B cell (primary cell): Measurements from ENCODE around the gene DNAH8. TPM values are rescaled to one million over a fixed set of nuclear protein-coding genes. Genes with fewer than 3 reads are reported as not detected.
A peak's percentile ranks its signal among the peaks of the same experiment; 100 is the strongest.

Experiments
- ATAC-seq: fragments of 200-7000 bp; cut with Tn5 transposase; one replicate; pipeline ENCODE4 v1.10.0; 2021; ENCODE audit warnings: low read depth, mild to moderate bottlenecking, moderate number of reproducible peaks, moderate library complexity
- CTCF ChIA-PET: fragments of 350-600 bp; sonication (Branson Sonifier 250); formaldehyde crosslinking; loops from one replicate; lab custom pipeline; 2021; ENCODE audit warnings: antibody characterized with exemption, inconsistent platforms; lab: Charles Lee
- POLR2A ChIA-PET: fragments of 350-600 bp; sonication (Branson Sonifier 250); formaldehyde crosslinking; loops from one replicate; lab custom pipeline; 2021; ENCODE audit warnings: antibody characterized with exemption; lab: Charles Lee
- DNase-seq: peaks from one replicate; pipeline ENCODE4 v3.0.0; 2013
- H2AFZ ChIP-seq: 2 replicates; pipeline ENCODE4 v1.6.1; 2012; ENCODE audit warnings: mild to moderate bottlenecking, low read depth, low read length; ENCODE audit not compliant: insufficient read depth, poor library complexity, severe bottlenecking
- H3K27ac ChIP-seq, 2 donors: 1 replicate in 1 of 2; 2 replicates in 1 of 2; pipeline ENCODE4 v1.5.1; 2012 to 2013; ENCODE audit warnings: low read length in 2 of 2, mild to moderate bottlenecking in 2 of 2, moderate library complexity in 1 of 2
- H3K27me3 ChIP-seq, 4 experiments: fragments of 200-600 bp in 1 of 4; sonication (generic) in 1 of 4; replicated peaks in 1 of 4; 1 replicate in 2 of 4; 2 replicates in 2 of 4; pipeline versions ENCODE4 v1.6.1 to v1.7.0; 2013 to 2016; ENCODE audit warnings: low read length in 3 of 4, mild to moderate bottlenecking in 2 of 4, mixed read lengths in 1 of 4, moderate library complexity in 1 of 4; ENCODE audit not compliant: insufficient read depth in 4 of 4, control insufficient read depth in 3 of 4; ENCODE audit errors: control extremely low read depth in 1 of 4
- H3K36me3 ChIP-seq, 2 experiments: replicated peaks in 1 of 2; 1 replicate in 1 of 2; 2 replicates in 1 of 2; pipeline versions ENCODE4 v1.6.1 to v1.7.1; 2013; ENCODE audit warnings: low read length in 1 of 2; ENCODE audit not compliant: insufficient read depth in 2 of 2, control insufficient read depth in 1 of 2; ENCODE audit errors: control extremely low read depth in 1 of 2, extremely low read depth in 1 of 2
- H3K4me1 ChIP-seq, 2 donors: fragments of 200-600 bp in 1 of 2; sonication (generic) in 1 of 2; 1 replicate in 1 of 2; 2 replicates in 1 of 2; pipeline versions ENCODE4 v1.5.1 to v1.6.1; 2013 to 2017; ENCODE audit warnings: low read length in 2 of 2; ENCODE audit not compliant: control insufficient read depth in 2 of 2, insufficient read depth in 2 of 2
- H3K4me2 ChIP-seq: replicated peaks from 2 replicates; pipeline ENCODE3; 2012; ENCODE audit warnings: mild to moderate bottlenecking, low read depth, low read length; ENCODE audit not compliant: poor library complexity, severe bottlenecking
- H3K4me3 ChIP-seq, 5 experiments: fragments of 200-600 bp in 1 of 5; sonication (generic) in 1 of 5; 1 replicate in 3 of 5; 2 replicates in 2 of 5; pipeline versions ENCODE4 v1.5.1 to v1.7.0; 2011 to 2016; ENCODE audit warnings: low read length in 4 of 5, mild to moderate bottlenecking in 4 of 5, low read depth in 2 of 5, control low read depth in 1 of 5, moderate library complexity in 1 of 5; ENCODE audit not compliant: insufficient read depth in 1 of 5; ENCODE audit errors: control extremely low read depth in 1 of 5, extremely low read depth in 1 of 5
- H3K79me2 ChIP-seq: fragments of 200-600 bp; sonication (generic); one replicate; pipeline ENCODE4 v1.6.0; 2016; ENCODE audit warnings: low read length; ENCODE audit not compliant: control insufficient read depth, insufficient read depth
- H3K9ac ChIP-seq: fragments of 200-600 bp; sonication (generic); 2 replicates; pipeline ENCODE4 v1.6.1; 2017; ENCODE audit warnings: mild to moderate bottlenecking, low read length, moderate library complexity
- H3K9me3 ChIP-seq, 3 donors: one replicate each; pipeline versions ENCODE4 v1.6.1 to v1.7.1; 2013; ENCODE audit warnings: low read length in 2 of 3; ENCODE audit not compliant: control insufficient read depth in 2 of 3, insufficient read depth in 1 of 3; ENCODE audit errors: control extremely low read depth in 1 of 3
- H4K20me1 ChIP-seq: 2 replicates; pipeline ENCODE4 v1.6.0; 2012; ENCODE audit warnings: mild to moderate bottlenecking, low read length; ENCODE audit not compliant: insufficient read depth, control insufficient read depth, poor library complexity, severe bottlenecking
- H3K27ac Mint-ChIP-seq: one replicate; pipeline ENCODE4 v1.8.0; 2021; ENCODE audit warnings: mixed read lengths
- H3K27me3 Mint-ChIP-seq: one replicate; pipeline ENCODE4 v1.8.0; 2021; ENCODE audit warnings: mixed read lengths
- H3K4me1 Mint-ChIP-seq: one replicate; pipeline ENCODE4 v1.8.0; 2021; ENCODE audit warnings: mixed read lengths
- H3K4me3 Mint-ChIP-seq: one replicate; pipeline ENCODE4 v1.8.0; 2021; ENCODE audit warnings: mixed read lengths
- H3K9me3 Mint-ChIP-seq: one replicate; pipeline ENCODE4 v1.8.0; 2022; ENCODE audit warnings: mixed read lengths; ENCODE audit not compliant: insufficient read depth
- EZH2 ChIP-seq: IDR thresholded peaks from 2 replicates; pipeline ENCODE4 v1.6.1; 2012; ENCODE audit warnings: borderline replicate concordance, low read depth, mild to moderate bottlenecking, moderate library complexity, low read length; ENCODE audit not compliant: insufficient read depth, poor library complexity, severe bottlenecking
- WGBS: methylation state at CpG from one replicate; pipeline ENCODE4 v1.1.5; 2013; ENCODE audit warnings: missing lambda C conversion rate; ENCODE audit not compliant: insufficient coverage; 5-methylcytosine and 5-hydroxymethylcytosine counted together
- intact Hi-C: fragments of 100-400 bp; cut with micrococcal nuclease; formaldehyde crosslinking; loops from one replicate; pipeline ENCODE4 v1.10.0; 2022
- polyA plus RNA-seq: library from polyadenylated mRNA; depleted of rRNA; stranded (reverse); fragments of >200 nt; gene quantifications from 2 replicates; pipeline ENCODE4 v1.2.3, GENCODE V29; 2012
- total RNA-seq, 2 donors: library from RNA; stranded (reverse); fragments of 120-200 nt in 1 of 2; gene quantifications; 1 replicate in 1 of 2; 2 replicates in 1 of 2; pipeline versions ENCODE4 v1.2.3 to v1.2.4, GENCODE V29; 2013 to 2022
- TF ChIP-seq, protein P1 (sequence below): fragments of 200-600 bp; IDR thresholded peaks from one replicate; pipeline ENCODE4 v1.8.0; 2022; ENCODE audit warnings: antibody characterized with exemption, mild to moderate bottlenecking

The DNAH8 gene
- total and polyA plus RNA-seq, 2 donors (not counting 1 experiment from before 2014, with no cell fraction given): 0.69 to 1.1 TPM

DNA sequence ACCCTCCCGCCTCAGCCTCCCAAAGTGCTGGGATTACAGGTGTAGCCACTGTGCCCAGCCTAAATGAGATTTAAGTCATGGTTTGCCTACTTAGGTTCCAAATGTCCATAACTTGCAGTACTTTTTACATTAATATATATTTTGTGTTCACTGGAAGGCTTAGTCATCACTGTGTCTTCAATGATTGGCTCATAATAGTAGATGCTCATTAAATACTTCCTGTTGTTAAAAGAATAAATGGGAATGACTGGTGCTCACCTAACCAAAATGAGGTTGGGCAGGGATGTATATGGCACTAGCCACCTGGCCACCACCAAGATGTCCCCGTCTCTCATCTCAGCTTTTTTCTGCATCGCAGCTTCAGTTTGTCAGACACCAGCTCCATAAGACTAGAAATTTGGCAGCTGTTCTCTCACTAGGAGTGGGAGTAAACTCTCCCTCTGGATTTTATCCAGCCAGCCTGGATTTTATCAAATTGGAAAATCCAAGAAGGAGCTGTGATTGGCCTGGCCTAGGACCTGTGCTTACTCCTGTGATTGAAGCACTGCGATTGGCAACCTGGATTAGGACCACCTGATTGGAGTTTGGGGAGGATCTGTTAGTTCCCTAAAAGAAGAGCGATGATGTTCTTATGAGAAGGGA lies 11.0 kb upstream of the DNAH8 start:
- H3K27ac ChIP-seq: no peak overlapping the region
- H3K9ac ChIP-seq: no peak overlapping the region
- H3K27me3 ChIP-seq: peaks cover 0 to 6% (median 4%) of the 10 kb centered on the region in 4 experiments
- Mint-ChIP-seq H3K27ac (peak overlapping the region; percentile 32), H3K4me3 (no peak overlapping the region), H3K27me3 (peaks cover 15% of the 10 kb centered on the region), H3K9me3 (peaks cover 10% of the 10 kb centered on the region), H3K4me1 (peaks cover 13% of the 10 kb centered on the region)
- WGBS: 96% methylated on average over 2 of the region's 5 CpGs
- no peaks in the 10 kb centered on the region for H3K79me2 ChIP-seq
- peaks cover 3 to 5% of the 10 kb centered on the region in 2 donors for H3K4me1 ChIP-seq
- H4K20me1 ChIP-seq: no peaks in the 10 kb centered on the region
- no peak for DNase-seq
- TF ChIP-seq EZH2: no peak
- TF ChIP-seq, protein P1, sequence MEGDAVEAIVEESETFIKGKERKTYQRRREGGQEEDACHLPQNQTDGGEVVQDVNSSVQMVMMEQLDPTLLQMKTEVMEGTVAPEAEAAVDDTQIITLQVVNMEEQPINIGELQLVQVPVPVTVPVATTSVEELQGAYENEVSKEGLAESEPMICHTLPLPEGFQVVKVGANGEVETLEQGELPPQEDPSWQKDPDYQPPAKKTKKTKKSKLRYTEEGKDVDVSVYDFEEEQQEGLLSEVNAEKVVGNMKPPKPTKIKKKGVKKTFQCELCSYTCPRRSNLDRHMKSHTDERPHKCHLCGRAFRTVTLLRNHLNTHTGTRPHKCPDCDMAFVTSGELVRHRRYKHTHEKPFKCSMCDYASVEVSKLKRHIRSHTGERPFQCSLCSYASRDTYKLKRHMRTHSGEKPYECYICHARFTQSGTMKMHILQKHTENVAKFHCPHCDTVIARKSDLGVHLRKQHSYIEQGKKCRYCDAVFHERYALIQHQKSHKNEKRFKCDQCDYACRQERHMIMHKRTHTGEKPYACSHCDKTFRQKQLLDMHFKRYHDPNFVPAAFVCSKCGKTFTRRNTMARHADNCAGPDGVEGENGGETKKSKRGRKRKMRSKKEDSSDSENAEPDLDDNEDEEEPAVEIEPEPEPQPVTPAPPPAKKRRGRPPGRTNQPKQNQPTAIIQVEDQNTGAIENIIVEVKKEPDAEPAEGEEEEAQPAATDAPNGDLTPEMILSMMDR: no peak
- no peak overlapping the region for H2AFZ ChIP-seq
- no peak overlapping the region for H3K4me3 ChIP-seq
- no peaks in the 10 kb centered on the region for H3K36me3 ChIP-seq
- ChIA-PET POLR2A (no interaction called here), CTCF (no interaction called here)
- ATAC-seq: no peak
- peaks cover 0 to 12% (median 8%) of the 10 kb centered on the region in 3 donors for H3K9me3 ChIP-seq
- no peak overlapping the region for H3K4me2 ChIP-seq
- intact Hi-C loops: loop anchor here (1.0 to 5.0 kb wide), 5 partner anchors 15 to 1272 kb away; partner anchors contain the start of genes BTBD9, CMTR1 and ZFAND3

DNA sequence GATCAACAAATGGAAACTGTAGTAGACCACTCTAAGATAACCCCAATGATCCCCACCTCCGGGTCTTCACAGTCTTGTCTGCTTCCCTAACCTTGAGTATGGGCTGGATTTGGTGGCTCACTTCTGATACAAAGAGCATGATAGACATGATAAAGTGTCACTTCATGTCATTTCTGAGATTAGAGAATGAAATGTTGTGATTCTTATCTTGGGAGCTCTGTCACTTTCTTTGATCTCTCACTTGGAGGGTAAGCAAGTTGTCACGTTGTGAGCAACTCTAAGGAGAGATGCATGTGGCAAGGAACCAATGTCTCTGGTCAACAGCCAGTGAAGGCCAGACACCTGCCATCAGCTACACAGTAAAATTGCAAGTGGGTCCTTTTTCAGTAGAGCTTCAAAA lies 9.2 kb upstream of the DNAH8 start:
- ATAC-seq: no peak
- Histone ChIP-seq H3K4me2 (no peak overlapping the region), H3K79me2 (no peaks in the 10 kb centered on the region), H3K9me3 (peaks cover 0 to 12% (median 0%) of the 10 kb centered on the region in 3 donors), H3K36me3 (no peaks in the 10 kb centered on the region), H3K4me3 (no peak overlapping the region), H3K27ac (no peak overlapping the region), H3K9ac (no peak overlapping the region), H2AFZ (no peak overlapping the region), H3K27me3 (peaks cover 0 to 9% (median 6%) of the 10 kb centered on the region in 4 experiments), H4K20me1 (no peaks in the 10 kb centered on the region), H3K4me1 (peaks cover 3 to 5% of the 10 kb centered on the region in 2 donors)
- H3K27me3 Mint-ChIP-seq: peaks cover 21% of the 10 kb centered on the region
- no peak overlapping the region for H3K27ac Mint-ChIP-seq
- no peak overlapping the region for H3K4me3 Mint-ChIP-seq
- WGBS: no CpG with 5 or more reads among the region's 2 CpGs
- no peak for DNase-seq
- H3K4me1 Mint-ChIP-seq: peaks cover 13% of the 10 kb centered on the region
- CTCF ChIA-PET: no interaction called here
- intact Hi-C loops: no loop called here
- POLR2A ChIA-PET: interaction anchor here (0.6 kb wide), 1 partner anchor 75 kb away, joined by 3 read pairs; no protein-coding TSS in a partner anchor
- H3K9me3 Mint-ChIP-seq: peaks cover 2% of the 10 kb centered on the region
- TF ChIP-seq EZH2: no peak
- TF ChIP-seq, protein P1: no peak
